ENCODE data around the gene SPPL2B.
"Not testable (repeated sequence)": the region's sequence is repeated elsewhere in the genome, so short reads cannot be mapped to it uniquely, and the experiment has no call there.

The SPPL2B gene

DNA sequence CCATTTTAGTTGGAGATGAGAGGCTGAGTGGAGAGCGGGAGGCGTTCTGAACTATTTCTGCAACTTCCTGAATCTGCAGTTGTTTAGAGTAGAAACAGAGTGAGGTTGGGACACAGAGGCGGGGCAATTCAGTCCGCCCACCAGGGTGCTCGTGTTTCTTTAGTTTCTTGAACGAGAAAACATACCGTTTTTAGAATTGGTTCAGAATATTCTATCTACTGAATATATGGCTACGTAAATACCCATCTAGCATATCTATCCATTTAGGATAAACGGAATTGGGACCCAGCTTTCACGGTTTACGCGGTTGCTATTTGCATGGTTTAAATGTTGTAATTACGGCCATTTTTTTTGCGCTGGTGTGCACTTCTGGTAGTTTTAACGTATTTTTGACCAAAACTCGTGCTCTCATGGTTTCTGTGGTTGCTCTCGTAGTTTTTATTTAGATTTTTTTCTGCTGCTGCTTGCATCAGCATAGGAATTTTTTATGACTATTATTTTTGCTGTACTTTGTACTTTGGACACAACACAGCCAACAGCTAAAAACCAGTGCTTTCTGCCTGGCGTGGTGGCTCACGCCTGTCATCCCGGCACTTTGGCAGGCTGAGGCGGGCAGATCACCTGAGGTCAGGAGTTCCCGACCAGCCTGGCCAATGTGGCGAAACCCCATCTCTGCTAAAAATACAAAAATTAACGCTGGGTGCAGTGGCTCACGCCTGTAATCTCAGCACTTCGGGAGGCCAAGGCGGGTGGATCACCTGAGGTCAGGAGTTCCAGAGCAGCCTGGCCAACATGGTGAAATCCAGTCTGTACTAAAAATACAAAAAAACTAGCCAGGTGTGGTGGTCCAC is 66.2 kb downstream of the SPPL2B start:
- H3K4me3 ChIP-seq (ENCODE audit: low read length): no peak overlapping the region
- DNase-seq (ENCODE audit: low read depth, low spot score): no peak

- DNase-seq (ENCODE audit: low read depth, low spot score); H3K4me3 ChIP-seq (ENCODE audit: low read length): not testable (repeated sequence)
Measured at GRCh38 chr19:2395293-2395829, 66.9 kb downstream of the SPPL2B start.

DNA sequence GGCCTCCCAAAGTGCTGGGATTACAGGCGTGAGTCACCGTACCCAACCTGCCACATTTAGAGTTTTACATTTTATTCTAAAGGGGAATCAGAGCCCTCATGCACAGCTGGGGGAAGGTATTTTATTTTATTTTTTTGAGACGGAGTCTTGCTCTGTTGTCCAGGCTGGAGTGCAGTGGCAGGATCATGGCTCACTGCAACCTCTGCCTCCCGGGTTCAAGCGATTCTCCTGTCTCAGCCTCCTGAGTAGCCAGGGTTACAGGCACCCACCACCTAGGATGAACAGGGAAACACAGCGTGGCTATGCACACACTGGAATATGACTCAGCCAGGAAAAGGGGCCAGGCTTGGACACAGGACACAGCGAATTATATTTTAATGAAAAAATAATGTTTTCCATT is 68.7 kb downstream of the SPPL2B start:
- not testable (repeated sequence) for DNase-seq (ENCODE audit: low read depth, low spot score); H3K4me3 ChIP-seq (ENCODE audit: low read length)

- H3K4me3 ChIP-seq (ENCODE audit: low read length): no peak overlapping the region
- DNase-seq (ENCODE audit: low read depth, low spot score): no peak
Measured at GRCh38 chr19:2398735-2399305, 70.3 kb downstream of the SPPL2B start.

DNA sequence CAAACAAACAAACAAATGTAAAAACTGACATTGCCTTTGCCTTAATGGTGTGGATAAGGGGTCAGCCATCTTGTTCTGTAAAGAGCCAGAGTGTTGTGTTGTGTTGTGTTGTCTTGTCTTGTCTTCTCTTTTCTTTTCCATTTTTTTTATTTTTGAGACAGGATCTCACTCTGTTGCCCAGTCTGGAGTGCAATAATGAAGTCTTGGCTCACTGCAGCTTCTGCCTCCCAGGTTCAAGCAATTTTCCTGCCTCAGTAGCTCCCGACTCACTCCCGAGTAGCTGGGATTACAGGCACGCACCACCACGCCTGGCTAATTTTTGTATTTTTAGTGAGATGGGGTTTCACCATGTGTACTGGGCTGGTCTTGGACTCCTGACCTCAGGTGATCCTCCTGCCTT is 71.1 kb downstream of the SPPL2B start:
- no peak for DNase-seq (ENCODE audit: low read depth, low spot score)
- H3K4me3 ChIP-seq (ENCODE audit: low read length): no peak overlapping the region
